ENCODE results near the gene LRRC53. TPM values are rescaled to one million over a fixed set of nuclear protein-coding genes. Genes with fewer than 3 reads are reported as not detected.
A peak's percentile ranks its signal among the peaks of the same experiment; 100 is the strongest.

LRRC53 gene
- total RNA-seq, 1 donor from 2014 or later: not detected

DNA sequence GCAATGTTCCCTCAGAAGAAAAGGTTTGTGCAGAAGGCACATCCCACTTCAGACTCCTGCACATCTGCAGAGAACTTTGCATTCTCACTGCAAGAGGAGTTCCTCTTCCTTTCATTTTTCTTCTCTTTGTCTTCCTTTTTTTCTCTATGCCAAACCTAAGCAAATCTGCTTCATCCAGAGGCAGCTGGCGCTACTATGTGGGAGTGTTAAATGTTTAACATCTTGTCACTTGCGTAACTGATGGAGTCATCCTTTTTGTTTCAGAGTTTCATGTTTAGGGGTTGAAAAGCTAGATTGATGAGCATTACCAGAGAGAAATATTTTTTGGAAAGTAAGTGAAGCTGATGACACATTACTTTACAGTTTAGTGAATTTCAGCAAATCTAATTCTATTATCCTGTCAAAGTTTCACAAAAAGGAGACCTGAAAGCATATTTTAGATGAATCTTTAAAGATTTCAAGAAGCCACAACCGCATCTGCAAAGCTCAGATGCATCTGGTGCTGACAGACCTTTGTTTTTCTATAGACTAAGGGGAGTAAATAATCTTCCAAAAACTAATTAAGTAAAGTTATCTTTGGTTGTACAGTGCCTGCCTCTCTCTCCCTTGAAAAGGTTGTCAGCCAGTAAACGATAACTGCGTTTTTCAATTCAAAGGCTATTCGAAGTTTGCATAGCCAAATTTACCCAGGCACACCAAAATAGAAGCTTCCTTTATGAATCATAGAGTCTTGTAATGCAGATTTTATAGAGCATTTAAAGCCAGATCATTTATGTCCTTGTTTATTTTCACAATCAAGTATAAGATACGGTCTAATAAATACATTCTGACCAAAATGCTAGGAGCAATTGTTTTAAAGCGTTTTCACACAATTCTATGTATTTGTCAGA, 1.2 kb upstream of the LRRC53 start:
- DNase-seq (ENCODE audit: low read depth): no peak
- TF ChIP-seq, protein P1, sequence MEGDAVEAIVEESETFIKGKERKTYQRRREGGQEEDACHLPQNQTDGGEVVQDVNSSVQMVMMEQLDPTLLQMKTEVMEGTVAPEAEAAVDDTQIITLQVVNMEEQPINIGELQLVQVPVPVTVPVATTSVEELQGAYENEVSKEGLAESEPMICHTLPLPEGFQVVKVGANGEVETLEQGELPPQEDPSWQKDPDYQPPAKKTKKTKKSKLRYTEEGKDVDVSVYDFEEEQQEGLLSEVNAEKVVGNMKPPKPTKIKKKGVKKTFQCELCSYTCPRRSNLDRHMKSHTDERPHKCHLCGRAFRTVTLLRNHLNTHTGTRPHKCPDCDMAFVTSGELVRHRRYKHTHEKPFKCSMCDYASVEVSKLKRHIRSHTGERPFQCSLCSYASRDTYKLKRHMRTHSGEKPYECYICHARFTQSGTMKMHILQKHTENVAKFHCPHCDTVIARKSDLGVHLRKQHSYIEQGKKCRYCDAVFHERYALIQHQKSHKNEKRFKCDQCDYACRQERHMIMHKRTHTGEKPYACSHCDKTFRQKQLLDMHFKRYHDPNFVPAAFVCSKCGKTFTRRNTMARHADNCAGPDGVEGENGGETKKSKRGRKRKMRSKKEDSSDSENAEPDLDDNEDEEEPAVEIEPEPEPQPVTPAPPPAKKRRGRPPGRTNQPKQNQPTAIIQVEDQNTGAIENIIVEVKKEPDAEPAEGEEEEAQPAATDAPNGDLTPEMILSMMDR (conservative IDR thresholded peaks at IDR 0.05; ENCODE audit: low read depth, low read length): no peak
- no peak overlapping the region for H3K4me3 ChIP-seq (ENCODE audit: low read depth, low read length)

DNA sequence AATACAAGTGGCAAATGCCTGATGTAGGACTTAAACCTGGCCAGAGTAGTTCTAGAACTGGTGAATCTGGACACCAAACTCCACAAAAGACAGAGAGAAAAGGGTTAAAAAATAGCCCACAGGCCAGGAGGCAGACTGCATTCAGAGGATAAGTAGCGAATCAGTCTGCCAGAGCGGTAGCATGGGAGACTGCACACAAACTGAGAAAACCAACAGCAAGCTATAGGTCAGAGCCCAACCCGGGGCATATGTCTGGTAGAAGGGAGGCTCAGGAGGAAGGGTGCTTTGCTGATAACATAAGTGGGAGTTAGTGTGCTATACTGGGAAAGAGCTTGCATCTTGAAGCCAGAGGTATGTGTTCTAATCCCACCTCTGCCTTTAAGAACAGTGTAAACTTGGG, 4.0 kb downstream of the LRRC53 start:
- TF ChIP-seq, protein P1 (conservative IDR thresholded peaks at IDR 0.05; ENCODE audit: low read depth, low read length): no peak
- H3K4me3 ChIP-seq (ENCODE audit: low read depth, low read length): no peak overlapping the region
- DNase-seq (ENCODE audit: low read depth): no peak

DNA sequence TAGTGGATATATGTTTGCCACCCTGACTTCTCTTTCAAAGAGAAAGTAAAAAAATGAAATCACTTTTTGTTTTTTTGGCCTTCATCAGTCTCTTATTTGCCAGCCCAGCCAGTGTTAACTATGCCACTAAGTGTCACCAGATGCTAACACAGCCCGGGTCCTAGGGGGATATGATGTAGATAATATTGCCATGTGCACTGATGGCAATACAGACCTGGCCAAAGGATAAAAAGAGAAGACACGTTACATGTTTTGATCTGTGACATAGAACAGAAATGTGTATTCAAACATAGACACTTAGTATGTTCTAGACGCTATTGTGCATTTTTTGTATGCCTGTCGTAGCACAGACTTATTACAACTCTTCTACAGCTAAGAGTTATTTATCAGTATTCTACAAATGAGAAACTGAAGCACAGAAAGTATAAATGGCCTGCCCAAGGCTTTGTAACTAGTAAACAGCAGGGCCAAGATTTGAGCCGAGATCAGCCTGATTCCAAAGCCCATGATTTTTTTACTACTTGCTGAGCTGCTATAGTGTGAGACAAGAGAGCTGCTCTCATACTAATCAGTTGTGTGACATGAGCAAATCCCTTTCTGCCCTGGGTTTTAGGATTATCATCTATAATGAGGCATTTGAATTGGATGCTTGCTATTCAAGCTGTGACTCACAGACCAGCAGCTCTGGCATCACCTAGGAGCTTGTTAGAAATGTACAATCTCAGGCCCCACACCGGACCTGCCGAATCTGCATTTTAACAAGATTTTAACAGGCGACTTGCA, 6.3 kb downstream of the LRRC53 start:
- DNase-seq (ENCODE audit: low read depth): no peak
- TF ChIP-seq, protein P1 (conservative IDR thresholded peaks at IDR 0.05; ENCODE audit: low read depth, low read length): no peak
- no peak overlapping the region for H3K4me3 ChIP-seq (ENCODE audit: low read depth, low read length)

DNA sequence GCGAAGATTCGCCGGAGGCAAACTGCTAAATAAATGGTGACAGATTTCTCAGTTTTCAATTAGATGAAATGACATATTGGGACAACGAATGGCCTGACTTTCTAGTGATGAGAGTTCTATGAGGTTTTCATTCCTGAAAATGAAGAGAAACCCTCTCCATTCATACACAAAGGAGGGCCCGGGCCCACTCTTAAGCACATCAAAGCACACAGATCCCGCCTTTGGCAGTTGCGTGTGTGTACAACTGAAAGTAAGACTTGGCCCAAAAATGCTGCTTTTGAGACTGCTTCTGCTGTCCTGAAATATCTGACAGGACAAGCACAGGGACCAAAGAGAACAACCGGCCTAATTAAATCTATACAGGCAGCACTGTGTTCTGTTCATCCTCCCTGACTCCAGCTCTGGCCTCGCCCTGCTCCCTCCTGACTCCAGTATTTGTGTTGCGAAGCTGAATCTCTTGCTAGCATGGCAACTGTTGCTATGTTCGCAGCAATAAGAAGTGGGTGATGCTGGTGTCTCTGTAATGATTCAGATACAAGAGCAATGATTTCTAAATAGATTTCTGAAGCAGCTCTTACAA, 7.4 kb downstream of the LRRC53 start:
- TF ChIP-seq, protein P1 (conservative IDR thresholded peaks at IDR 0.05; ENCODE audit: low read depth, low read length): no peak
- no peak overlapping the region for H3K4me3 ChIP-seq (ENCODE audit: low read depth, low read length)
- no peak for DNase-seq (ENCODE audit: low read depth)

DNA sequence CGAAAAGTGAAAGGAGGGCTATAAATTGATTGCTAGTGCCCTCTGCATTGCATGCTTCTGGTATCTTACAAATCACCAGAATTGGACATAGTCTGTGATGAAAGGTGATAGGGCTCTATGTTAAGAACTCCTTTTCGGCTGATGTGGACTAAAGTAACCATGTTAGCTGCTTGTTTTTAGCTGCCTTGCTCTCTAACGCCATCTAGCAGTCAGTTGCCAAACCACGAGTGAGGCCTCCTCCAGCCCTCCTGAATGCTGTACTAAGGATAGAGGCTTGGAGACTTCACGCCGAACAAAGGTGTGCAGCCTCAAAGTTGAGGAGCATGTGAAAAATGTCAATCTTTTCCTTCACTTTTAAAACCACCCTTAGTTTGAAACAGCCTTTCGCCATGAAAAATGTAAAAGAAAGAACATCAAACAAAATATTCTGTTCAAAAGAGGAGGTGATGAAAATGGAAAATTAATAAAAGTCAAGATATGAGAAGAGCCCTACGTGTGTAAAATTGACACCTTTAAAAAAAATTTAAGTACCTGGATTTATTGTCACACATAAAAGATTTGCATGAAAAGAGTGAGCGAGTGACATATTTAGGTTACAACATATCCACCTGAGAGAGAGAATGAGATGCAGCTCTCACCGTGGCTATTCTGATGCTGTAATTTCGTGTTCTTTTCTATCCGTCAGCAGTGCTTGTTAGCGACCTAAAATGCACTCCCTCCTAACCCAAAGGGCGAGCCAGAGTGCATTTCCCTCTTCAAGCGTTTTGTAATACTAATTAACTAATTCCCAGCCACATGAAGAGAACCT, 8.1 kb downstream of the LRRC53 start:
- DNase-seq (ENCODE audit: low read depth): peak; percentile 4
- H3K4me3 ChIP-seq (ENCODE audit: low read depth, low read length): no peak overlapping the region
- TF ChIP-seq, protein P1 (conservative IDR thresholded peaks at IDR 0.05; ENCODE audit: low read depth, low read length): peak; percentile 96

DNA sequence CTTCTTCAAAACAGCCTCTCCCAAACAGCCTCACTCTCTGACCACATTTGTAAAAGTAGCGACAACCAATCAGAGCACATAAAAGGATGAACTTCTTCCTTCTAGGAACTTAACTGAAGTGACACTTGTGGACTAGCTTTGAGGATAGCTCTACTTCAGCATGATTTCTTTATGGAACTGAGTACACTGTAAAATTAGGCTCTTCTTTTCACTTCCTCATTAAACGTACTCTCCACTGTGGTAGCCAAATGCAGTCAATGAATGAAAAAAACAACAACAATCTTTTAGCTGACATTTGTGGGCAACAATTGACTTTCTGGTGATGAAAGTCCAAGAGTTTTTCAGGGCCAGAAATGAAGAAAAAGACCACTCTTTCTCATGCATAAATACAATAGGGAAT, 9.6 kb downstream of the LRRC53 start:
- no peak for DNase-seq (ENCODE audit: low read depth)
- TF ChIP-seq, protein P1 (conservative IDR thresholded peaks at IDR 0.05; ENCODE audit: low read depth, low read length): no peak
- no peak overlapping the region for H3K4me3 ChIP-seq (ENCODE audit: low read depth, low read length)
